Vagina (tissue), 2 donors: Measurements from ENCODE around the gene AGPAT1.

ENCODE experiments used
- POLR2A ChIP-seq, 2 donors: fragments of 450-650 bp; IDR thresholded peaks; one replicate each; pipeline ENCODE4 v1.6.1; 2017; ENCODE audit warnings: antibody characterized with exemption in 2 of 2, mild to moderate bottlenecking in 2 of 2, moderate library complexity in 2 of 2
- POLR2AphosphoS5 ChIP-seq, 2 donors: sonication (generic); formaldehyde crosslinking; IDR thresholded peaks; one replicate each; pipeline ENCODE4 v1.9.0; 2017; ENCODE audit warnings: antibody characterized with exemption in 2 of 2, mild to moderate bottlenecking in 2 of 2, low read depth in 1 of 2; ENCODE audit not compliant: insufficient read depth in 1 of 2
- TF ChIP-seq, protein P1 (sequence below), 3 experiments: fragments of 450-650 bp in 2 of 3; fragments of 200-600 bp in 1 of 3; sonication (generic) in 1 of 3; IDR thresholded peaks; one replicate each; pipeline ENCODE4 v1.5.1; 2017 to 2019; ENCODE audit warnings: antibody characterized with exemption in 3 of 3, mild to moderate bottlenecking in 2 of 3, moderate library complexity in 2 of 3

GRCh38 chr6:32194388-32194787 lies 18.5 kb upstream of the AGPAT1 start:
- TF ChIP-seq, protein P1, sequence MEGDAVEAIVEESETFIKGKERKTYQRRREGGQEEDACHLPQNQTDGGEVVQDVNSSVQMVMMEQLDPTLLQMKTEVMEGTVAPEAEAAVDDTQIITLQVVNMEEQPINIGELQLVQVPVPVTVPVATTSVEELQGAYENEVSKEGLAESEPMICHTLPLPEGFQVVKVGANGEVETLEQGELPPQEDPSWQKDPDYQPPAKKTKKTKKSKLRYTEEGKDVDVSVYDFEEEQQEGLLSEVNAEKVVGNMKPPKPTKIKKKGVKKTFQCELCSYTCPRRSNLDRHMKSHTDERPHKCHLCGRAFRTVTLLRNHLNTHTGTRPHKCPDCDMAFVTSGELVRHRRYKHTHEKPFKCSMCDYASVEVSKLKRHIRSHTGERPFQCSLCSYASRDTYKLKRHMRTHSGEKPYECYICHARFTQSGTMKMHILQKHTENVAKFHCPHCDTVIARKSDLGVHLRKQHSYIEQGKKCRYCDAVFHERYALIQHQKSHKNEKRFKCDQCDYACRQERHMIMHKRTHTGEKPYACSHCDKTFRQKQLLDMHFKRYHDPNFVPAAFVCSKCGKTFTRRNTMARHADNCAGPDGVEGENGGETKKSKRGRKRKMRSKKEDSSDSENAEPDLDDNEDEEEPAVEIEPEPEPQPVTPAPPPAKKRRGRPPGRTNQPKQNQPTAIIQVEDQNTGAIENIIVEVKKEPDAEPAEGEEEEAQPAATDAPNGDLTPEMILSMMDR (IDR thresholded peaks at IDR 0.05): no peak
- no peak for TF ChIP-seq POLR2A (IDR thresholded peaks at IDR 0.05)
- no peak for TF ChIP-seq POLR2AphosphoS5 (IDR thresholded peaks at IDR 0.05; ENCODE audit: insufficient read depth in 1 of 2, low read depth in 1 of 2)
